ENCODE results near the gene EGLN2.
A peak's percentile ranks its signal among the peaks of the same experiment; 100 is the strongest.
"Not testable (repeated sequence)": the region's sequence is repeated elsewhere in the genome, so short reads cannot be mapped to it uniquely, and the experiment has no call there.

The EGLN2 gene

DNA sequence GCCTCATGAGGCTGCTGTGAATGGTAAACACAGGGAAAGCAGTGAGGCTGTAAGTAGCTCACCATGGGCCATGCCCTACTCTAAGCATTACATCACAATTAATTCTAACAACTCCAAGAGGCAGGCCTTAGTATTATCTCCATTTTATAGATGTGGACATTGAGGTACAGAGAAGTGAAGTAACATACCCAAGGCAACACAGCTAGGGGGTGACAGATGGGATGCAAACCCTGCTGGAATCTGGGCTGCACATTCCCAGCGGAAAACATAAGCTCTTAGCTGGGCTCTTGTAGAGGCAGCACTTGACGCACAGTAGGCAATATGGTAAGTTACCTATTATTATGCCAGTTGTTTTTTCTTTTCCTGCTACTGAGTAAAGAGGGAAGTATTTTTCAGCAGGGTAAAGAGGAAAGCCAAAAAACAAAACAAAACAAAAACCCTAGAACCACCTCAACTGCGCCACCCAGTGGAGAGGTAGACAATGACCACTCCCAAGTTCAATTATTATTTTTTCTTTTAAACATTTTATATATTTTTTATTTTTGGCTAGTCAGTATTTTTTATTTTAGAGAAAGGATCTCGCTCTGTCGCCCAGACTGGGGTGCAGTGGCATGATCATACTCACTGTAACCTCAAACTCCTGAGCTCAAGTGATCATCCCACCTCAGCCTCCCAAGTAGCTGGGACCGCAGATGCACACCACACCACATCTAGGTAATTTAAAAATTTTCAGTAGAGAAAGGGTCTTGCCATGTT is 20.7 kb downstream of the EGLN2 start:
- DNase-seq (ENCODE audit: low read depth); H3K4me3 ChIP-seq (ENCODE audit: control insufficient read depth, low read depth, low read length): not testable (repeated sequence)

DNA sequence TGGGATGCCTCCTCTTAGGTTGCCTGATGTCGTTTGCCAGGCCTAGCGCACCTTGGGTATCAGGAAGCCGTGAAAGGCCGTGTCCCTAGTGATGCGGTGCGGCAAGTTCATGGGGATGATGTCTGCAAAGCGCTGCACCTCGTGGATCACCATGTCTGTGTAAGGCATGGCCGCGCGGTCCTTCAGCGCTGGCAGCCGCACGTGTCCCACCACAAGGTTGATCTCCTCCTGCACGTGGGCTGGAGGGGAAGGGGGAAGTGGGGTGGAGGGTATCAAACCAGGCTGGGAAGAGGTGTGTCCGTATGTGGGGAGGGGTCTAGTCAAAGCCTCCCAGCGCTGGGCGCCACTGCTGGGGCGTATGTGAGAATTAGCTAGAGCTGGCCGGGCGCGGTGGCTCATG is 23.2 kb downstream of the EGLN2 start:
- TF ChIP-seq, protein P1, sequence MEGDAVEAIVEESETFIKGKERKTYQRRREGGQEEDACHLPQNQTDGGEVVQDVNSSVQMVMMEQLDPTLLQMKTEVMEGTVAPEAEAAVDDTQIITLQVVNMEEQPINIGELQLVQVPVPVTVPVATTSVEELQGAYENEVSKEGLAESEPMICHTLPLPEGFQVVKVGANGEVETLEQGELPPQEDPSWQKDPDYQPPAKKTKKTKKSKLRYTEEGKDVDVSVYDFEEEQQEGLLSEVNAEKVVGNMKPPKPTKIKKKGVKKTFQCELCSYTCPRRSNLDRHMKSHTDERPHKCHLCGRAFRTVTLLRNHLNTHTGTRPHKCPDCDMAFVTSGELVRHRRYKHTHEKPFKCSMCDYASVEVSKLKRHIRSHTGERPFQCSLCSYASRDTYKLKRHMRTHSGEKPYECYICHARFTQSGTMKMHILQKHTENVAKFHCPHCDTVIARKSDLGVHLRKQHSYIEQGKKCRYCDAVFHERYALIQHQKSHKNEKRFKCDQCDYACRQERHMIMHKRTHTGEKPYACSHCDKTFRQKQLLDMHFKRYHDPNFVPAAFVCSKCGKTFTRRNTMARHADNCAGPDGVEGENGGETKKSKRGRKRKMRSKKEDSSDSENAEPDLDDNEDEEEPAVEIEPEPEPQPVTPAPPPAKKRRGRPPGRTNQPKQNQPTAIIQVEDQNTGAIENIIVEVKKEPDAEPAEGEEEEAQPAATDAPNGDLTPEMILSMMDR (IDR thresholded peaks at IDR 0.05; ENCODE audit: control insufficient read depth, insufficient read depth, low read depth, low read length, missing control alignments), result no peak
- no peak overlapping the region for H3K4me3 ChIP-seq (ENCODE audit: control insufficient read depth, low read depth, low read length)
- DNase-seq (ENCODE audit: low read depth), result no peak

More for the DNA sequence above, 20.7 kb downstream of the EGLN2 start:
- TF ChIP-seq, protein P1 (IDR thresholded peaks at IDR 0.05; ENCODE audit: control insufficient read depth, insufficient read depth, low read depth, low read length, missing control alignments), result peak; percentile 66

DNA sequence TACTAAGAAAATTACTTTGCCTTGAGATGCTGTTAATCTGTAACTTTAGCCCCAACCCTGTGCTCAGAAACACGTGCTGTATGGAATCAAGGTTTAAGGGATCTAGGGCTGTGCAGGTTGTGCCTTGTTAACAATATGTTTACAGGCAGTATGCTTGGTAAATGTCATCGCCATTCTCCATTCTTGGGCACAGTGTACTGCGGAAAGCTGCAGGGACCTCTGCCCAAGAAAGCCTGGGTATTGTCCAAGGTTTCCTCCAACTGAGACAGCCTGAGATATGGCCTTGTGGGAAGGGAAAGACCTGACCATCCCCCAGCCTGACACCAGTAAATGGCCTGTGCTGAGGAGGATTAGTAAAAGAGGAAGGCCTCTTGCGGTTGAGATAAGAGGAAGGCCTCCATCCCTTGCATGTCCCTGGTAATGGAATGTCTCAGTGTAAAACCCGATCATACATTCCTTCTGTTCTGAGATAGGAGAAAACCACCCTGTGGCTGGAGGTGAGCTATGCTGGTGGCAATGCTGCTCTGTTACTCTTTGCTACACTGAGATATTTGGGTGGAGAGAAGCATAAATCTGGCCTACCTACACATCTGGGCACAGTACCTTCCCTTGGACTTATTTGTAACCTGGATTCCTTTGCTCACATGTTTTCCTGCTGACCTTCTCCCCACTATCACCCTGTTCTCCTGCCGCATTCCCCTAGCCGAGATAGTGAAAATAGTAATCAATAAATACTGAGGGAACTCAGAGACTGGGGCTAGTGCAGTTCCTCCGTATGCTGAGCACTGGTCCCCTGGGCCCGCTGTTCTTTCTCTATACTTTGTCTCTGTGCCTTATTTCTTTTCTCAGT is 23.9 kb downstream of the EGLN2 start:
- DNase-seq (ENCODE audit: low read depth); H3K4me3 ChIP-seq (ENCODE audit: control insufficient read depth, low read depth, low read length): not testable (repeated sequence)

DNA sequence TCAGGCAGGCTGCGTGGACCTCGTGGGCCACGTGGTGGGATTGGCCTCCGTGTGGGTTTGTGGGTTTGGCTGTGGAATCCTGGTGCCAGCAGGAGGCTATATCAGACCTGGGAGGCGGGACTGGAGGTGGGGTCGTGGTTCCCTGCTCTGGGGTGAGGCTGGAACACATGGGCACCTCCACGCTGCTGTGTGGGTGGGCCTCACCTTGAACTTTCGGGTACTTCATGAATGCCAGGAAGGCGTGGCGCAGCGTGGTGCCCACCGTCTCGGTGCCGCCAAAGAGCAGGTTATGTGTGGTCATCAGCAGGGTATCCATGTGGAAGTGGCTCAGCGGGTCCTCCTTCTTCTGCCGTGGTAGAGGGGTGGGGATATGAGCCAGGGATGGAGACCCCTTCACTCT is 25.9 kb downstream of the EGLN2 start:
- not testable (repeated sequence) for DNase-seq (ENCODE audit: low read depth); H3K4me3 ChIP-seq (ENCODE audit: control insufficient read depth, low read depth, low read length)

DNA sequence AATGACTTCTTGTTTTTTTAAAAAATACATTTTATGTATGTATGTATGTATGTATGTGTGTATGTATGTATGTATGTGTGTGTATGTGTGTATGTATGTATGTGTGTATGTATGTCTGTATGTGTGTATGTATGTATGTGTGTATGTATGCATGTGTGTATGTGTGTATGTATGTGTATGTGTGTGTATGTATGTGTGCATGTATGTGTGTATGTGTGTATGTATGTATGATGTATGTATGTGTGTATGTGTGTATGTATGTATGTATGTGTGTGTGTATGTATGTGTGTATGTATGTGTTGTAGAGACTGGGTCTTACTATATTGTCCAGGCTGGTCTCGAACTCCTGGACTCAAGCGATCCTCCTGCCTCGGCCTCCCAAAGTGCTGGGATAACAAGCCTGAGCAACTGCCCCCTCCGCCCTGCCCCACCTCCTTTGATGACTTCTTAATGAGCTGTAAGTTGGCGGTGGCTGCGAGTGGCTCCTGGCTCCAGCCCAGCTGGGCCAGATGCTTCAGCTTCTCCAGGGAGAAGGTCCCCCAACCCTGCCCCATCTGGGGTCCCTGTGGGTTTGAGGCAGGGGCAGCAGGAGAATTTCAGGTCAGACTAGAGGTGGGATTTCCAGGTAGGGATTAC is 26.6 kb downstream of the EGLN2 start:
- not testable (repeated sequence) for H3K4me3 ChIP-seq (ENCODE audit: control insufficient read depth, low read depth, low read length); DNase-seq (ENCODE audit: low read depth)

DNA sequence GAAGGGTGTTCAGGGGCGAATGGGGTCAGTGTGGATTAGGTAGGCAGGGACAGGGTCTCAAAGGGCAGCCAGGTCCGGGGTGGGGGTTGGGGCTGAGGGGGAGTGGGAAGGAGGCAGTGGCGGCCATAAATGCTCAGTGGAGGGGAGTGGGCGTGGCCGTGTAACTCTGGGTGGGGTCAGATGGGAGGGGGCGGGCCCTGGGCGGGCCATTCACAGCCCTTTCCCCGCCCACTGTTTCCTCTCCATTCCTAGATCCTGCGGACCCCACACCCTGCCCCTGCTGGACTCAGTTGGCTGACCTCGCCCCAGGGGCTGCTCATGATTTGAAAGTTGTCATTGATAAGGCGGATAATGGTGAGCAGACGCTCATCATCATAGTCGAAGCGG is 27.3 kb downstream of the EGLN2 start:
- not testable (repeated sequence) for DNase-seq (ENCODE audit: low read depth); H3K4me3 ChIP-seq (ENCODE audit: control insufficient read depth, low read depth, low read length)

DNA sequence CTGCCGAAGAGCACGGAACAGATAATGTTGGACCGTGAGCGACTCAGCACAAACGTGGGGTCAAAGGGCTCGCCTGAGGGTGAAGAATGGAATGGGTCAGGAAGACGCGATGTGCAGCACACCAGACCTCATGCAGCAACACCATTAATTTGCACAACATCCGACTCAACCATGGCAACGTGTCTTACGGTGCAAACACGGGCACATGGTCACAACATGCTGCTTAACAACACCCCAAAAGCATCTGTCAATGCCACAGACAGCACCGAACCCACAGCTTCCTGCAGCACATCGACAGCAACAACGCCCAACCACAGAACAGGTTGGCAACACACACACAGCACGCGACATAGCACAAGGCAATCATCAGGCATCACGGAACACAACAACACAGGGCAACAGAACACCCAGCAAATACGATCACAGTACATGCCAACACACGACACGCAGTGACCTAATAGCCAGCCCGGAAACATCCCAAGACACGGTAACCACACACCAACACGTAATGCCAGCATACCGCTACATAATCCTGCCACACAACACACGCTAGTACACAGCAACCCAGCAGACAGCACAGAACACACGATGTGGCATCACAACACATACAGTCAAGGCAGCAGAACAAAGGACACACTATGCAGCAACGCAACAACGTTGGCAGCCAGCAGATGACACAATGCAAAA is 27.9 kb downstream of the EGLN2 start:
- DNase-seq (ENCODE audit: low read depth); H3K4me3 ChIP-seq (ENCODE audit: control insufficient read depth, low read depth, low read length): not testable (repeated sequence)

DNA sequence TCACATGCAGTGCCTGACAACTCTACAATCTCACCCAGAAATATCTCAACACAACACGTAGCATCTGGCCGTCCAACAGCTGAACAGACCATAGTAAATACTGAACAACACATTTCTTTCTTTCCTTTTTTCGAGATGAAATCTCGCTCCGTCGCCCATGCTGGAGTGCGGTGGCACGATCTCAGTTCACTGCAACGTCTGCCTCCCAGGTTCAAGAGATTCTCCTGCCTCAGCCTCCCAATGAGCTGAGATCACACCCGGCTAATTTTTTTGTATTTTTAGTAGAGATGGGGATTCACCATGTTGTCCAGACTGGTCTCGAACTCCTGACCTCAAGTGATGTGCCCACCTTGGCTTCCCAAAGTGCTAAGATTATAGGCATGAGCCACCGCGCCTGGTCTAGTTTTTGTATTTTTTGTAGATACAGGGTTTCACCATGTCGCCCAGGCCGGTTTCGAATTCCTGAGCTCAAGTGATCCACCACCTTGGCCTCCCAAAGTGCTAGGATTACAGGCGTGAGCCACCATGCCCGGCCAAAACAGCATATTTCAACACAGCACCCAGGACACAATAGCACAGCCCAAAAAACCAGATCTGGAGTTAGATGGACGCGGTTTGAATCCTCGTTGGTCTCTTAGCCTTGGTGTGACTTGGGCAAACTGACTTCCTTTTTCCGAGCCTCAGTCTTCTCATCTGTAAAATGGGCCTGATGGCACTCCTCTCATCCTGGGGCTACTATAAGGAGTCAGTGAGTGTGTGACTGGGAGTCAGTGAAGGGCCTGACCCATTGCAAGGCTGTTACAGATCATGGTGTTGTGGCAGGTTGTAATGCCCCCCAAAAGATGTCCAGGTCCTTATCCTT is 28.6 kb downstream of the EGLN2 start:
- no peak overlapping the region for H3K4me3 ChIP-seq (ENCODE audit: control insufficient read depth, low read depth, low read length)
- DNase-seq (ENCODE audit: low read depth), result no peak
- TF ChIP-seq, protein P1 (IDR thresholded peaks at IDR 0.05; ENCODE audit: control insufficient read depth, insufficient read depth, low read depth, low read length, missing control alignments), result no peak
